ENCODE measurements around the gene SLC9A9.

DNA sequence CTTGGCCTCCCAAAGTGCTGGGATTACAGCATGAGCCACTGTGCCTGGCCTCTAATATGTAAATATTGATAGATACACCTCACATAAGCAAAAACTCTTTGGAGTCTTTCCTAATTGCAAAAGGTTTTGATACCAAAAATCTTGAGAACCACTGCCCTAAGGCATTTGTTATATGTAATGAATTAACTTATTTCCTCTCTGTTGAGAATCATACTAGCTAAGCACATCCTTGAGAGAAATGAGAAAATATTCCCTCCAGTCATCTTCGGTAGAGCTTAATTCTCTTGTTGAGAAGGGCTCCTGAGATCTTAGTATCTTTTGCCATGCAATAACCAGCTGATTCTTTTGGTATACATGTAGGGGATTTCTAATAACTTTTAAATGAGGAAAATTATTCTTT is 190.2 kb downstream of the SLC9A9 start:
- no peak for TF ChIP-seq POLR2A (IDR thresholded peaks at IDR 0.05)
- TF ChIP-seq CTCF (IDR thresholded peaks at IDR 0.05) = no peak

All from right lobe of liver (tissue), 4 donors.